ENCODE results near the gene DEF6. TPM values are rescaled to one million over a fixed set of nuclear protein-coding genes. Genes with fewer than 3 reads are reported as not detected.
"Not testable (repeated sequence)": the region's sequence is repeated elsewhere in the genome, so short reads cannot be mapped to it uniquely, and the experiment has no call there.

Gene DEF6
- total RNA-seq, 3 donors from 2014 or later, result 4.8 to 14.2 (median 14.1) TPM

DNA sequence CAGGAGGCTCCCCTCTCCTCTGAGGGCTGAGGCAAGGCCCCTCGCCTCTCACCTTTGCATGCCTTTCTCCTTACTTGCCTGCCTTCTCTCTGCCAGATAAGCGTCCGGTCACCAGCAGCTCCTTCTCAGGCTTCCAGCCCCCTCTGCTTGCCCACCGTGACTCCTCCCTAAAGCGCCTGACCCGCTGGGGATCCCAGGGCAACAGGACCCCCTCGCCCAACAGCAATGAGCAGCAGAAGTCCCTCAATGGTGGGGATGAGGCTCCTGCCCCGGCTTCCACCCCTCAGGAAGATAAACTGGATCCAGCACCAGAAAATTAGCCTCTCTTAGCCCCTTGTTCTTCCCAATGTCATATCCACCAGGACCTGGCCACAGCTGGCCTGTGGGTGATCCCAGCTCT is 23.5 kb downstream of the DEF6 start:
- H3K9me3 ChIP-seq, result no peaks in the 10 kb centered on the region
- H3K4me1 ChIP-seq, result no peaks in the 10 kb centered on the region
- no peak overlapping the region for H3K4me3 ChIP-seq
- TF ChIP-seq, protein P1, sequence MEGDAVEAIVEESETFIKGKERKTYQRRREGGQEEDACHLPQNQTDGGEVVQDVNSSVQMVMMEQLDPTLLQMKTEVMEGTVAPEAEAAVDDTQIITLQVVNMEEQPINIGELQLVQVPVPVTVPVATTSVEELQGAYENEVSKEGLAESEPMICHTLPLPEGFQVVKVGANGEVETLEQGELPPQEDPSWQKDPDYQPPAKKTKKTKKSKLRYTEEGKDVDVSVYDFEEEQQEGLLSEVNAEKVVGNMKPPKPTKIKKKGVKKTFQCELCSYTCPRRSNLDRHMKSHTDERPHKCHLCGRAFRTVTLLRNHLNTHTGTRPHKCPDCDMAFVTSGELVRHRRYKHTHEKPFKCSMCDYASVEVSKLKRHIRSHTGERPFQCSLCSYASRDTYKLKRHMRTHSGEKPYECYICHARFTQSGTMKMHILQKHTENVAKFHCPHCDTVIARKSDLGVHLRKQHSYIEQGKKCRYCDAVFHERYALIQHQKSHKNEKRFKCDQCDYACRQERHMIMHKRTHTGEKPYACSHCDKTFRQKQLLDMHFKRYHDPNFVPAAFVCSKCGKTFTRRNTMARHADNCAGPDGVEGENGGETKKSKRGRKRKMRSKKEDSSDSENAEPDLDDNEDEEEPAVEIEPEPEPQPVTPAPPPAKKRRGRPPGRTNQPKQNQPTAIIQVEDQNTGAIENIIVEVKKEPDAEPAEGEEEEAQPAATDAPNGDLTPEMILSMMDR (IDR thresholded peaks at IDR 0.05), result no peak
- H3K27me3 ChIP-seq, result no peaks in the 10 kb centered on the region
- H3K27ac ChIP-seq, result no peak overlapping the region
- no peaks in the 10 kb centered on the region for H3K36me3 ChIP-seq
- DNase-seq (ENCODE audit: low spot score in 2 of 2), result no peak
- intact Hi-C loops (cut with DNase I; ENCODE audit: low total_unique reads), result no loop called here

DNA sequence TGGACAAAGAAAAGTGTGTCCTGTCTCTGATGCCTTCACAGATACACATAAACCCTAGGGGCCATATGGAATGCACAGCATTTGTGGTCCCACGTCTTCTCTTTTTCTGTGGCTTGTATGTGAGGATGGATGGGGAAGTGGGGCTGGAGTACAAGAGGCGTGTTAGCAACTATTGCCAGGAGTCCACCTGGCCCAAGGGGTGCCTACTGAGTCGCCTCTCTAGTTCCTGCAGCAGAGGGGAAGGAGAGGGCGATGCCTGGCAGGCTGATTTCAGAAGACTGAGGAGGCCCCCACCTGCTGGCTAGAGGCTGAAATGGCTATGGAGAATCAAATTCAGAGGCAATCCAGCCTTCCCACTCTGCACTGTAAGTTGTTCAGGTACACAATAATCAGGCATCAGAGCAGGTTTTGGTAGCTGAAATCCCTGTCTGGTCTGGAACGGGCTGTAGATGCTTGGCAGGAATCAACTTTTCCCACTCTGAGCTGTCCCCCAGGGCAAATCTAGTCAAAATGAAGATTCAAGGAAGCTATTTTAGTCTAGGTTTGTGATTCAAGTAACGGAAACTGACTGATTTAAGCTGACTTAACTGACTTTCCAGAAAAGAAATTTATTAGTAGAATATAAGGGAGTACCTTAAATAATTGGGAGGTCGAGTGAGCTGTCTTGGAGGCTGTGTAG is 29.9 kb downstream of the DEF6 start:
- TF ChIP-seq POLR2AphosphoS5 (IDR thresholded peaks at IDR 0.05), result no peak
- TF ChIP-seq POLR2A (IDR thresholded peaks at IDR 0.05), result no peak
- TF ChIP-seq, protein P1 (IDR thresholded peaks at IDR 0.05), result peak in 2 of 3 donors; percentile 27
- no peaks in the 10 kb centered on the region for H3K4me1 ChIP-seq
- no peak overlapping the region for H3K27ac ChIP-seq
- intact Hi-C loops (cut with DNase I; ENCODE audit: low total_unique reads), result no loop called here
- H3K36me3 ChIP-seq, result no peaks in the 10 kb centered on the region
- H3K27me3 ChIP-seq, result no peaks in the 10 kb centered on the region
- H3K4me3 ChIP-seq, result no peak overlapping the region
- no peak for DNase-seq (ENCODE audit: low spot score in 2 of 2)
- H3K9me3 ChIP-seq, result no peaks in the 10 kb centered on the region

DNA sequence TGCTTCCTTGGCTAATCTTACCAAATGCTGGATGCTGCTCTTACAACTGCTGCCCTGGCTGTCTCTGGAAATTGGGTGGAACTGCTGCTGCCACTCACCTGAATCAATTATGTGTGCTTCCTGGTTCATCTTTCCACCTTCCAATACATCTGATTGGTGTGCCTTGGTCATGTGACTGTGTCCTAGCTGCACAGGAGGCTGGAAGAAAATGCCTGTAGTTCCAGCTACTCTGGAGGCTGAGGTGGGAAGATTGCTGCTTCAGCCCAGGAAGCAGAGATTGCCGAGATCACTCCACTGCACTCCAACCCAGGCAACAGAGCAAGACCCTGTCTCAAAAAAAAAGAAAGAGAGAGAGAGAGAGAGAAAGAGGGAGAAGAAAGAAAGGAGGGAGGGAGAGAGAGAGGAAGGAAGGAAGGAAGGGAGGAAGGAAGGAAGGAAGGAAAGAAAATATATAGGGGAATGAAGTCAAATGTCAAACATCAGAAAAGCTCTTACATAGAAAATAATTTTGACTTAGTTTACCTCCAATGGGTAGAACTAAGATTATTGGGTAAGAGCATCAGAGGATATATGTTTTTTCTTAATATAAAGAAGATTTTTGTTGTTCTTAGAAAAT is 30.6 kb downstream of the DEF6 start:
- no peak for DNase-seq (ENCODE audit: low spot score in 2 of 2)
- Histone ChIP-seq H3K4me1 (no peaks in the 10 kb centered on the region), H3K9me3 (no peaks in the 10 kb centered on the region), H3K27ac (no peak overlapping the region), H3K36me3 (no peaks in the 10 kb centered on the region), H3K4me3 (no peak overlapping the region), H3K27me3 (no peaks in the 10 kb centered on the region)
- TF ChIP-seq POLR2A (IDR thresholded peaks at IDR 0.05) (no peak), POLR2AphosphoS5 (IDR thresholded peaks at IDR 0.05) (no peak)
- TF ChIP-seq, protein P1 (IDR thresholded peaks at IDR 0.05), result no peak
- intact Hi-C loops (cut with DNase I; ENCODE audit: low total_unique reads), result no loop called here

DNA sequence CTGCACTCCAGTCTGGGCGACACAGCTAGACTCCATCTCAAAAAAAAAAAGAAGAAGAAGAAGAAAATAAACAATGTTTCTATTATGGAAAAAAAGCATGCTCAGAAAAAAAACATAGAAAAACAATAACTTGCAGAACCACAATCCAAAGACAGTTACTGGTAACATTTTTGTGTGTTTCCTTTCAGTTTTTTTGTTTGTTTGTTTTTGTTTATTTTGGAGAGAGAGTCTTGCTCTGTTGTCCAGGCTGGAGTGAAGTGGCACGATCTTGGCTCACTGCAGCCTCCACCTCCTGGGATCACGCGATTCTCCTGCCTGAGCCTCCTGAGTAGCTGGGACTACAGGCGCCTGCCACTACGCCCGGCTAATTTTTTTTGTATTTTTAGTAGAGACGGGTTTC is 31.3 kb downstream of the DEF6 start:
- H3K9me3 ChIP-seq; H3K27me3 ChIP-seq; H3K36me3 ChIP-seq; H3K4me1 ChIP-seq; H3K27ac ChIP-seq; DNase-seq (ENCODE audit: low spot score in 2 of 2); intact Hi-C loops (cut with DNase I; ENCODE audit: low total_unique reads); H3K4me3 ChIP-seq: not testable (repeated sequence)

DNA sequence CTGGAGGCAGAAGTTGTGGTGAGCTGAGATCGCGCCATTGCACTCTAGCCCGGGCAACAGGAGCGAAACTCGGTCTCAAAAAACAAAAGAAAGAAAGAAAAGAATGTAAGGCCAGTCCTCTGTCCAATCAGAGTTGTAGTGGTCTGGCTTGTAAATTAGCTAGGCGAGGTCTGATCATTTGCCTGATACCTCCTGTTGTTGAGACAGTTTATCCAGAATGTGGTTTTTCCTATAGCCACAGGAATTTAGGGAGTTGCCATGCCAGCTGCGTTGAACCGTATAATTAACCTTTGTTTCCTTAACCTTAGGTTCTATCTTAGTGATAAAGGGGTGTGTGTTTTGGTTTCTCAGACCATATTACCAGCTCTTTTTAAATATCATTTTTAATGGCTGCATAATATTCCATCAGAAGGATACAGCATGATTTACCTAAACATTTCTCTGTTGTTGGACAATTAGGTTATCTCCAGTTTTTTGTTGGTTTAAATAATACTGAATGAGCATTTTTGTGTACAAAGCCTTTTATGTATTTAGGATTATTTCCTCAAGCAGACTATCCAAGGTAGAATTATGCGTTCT is 33.0 kb downstream of the DEF6 start:
- intact Hi-C loops (cut with DNase I; ENCODE audit: low total_unique reads), result no loop called here
- Histone ChIP-seq H3K4me3 (no peak overlapping the region), H3K27me3 (no peaks in the 10 kb centered on the region), H3K9me3 (no peaks in the 10 kb centered on the region), H3K36me3 (no peaks in the 10 kb centered on the region), H3K4me1 (no peaks in the 10 kb centered on the region), H3K27ac (no peak overlapping the region)
- TF ChIP-seq, protein P1 (IDR thresholded peaks at IDR 0.05), result no peak
- TF ChIP-seq POLR2AphosphoS5 (IDR thresholded peaks at IDR 0.05), result no peak
- no peak for TF ChIP-seq POLR2A (IDR thresholded peaks at IDR 0.05)
- no peak for DNase-seq (ENCODE audit: low spot score in 2 of 2)

DNA sequence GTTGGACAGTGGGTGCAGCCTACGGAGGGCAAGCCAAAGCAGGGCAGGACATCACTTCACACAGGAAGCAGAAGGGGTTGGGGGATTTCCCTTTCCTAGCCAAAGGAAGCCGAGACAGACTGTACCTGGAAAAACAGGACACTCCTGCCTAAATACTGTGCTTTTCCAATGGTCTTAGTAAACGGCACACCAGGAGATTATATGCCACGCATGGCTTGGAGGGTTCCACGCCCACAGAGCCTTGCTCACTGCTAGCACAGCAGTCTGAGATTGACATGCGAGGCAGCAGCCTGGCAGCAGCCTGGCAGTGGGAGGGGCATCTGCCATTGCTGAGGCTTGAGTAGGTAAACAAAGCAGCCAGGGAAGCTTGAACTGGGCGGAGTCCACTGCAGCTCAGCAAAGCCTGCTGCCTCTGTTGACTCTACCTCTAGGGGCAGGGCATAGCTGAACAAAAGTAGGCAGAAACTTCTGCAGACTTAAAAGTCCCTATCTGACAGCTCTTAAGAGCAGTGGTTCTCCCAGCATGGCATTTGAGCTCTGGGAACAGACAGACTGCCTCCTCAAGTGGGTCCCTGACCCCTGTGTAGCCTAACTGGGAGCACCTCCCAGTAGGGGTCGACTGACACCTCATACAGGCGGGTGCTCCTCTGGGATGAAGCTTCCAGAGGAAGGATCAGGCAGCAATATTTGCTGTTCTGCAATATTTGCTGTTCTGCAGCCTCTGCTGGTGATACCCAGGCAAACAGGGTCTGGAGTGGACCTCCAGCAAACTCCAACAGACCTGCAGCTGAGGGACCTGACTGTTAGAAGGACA is 34.7 kb downstream of the DEF6 start:
- H3K4me3 ChIP-seq; H3K27me3 ChIP-seq; intact Hi-C loops (cut with DNase I; ENCODE audit: low total_unique reads); H3K36me3 ChIP-seq; H3K9me3 ChIP-seq; H3K27ac ChIP-seq; H3K4me1 ChIP-seq: not testable (repeated sequence)
- DNase-seq (ENCODE audit: low spot score in 2 of 2), result peak in 1 of 2 donors; percentile 65
